ENCODE measurements around the gene KLHL29. TPM values are rescaled to one million over a fixed set of nuclear protein-coding genes. Genes with fewer than 3 reads are reported as not detected.

The KLHL29 gene
- total RNA-seq, 4 donors from 2014 or later, result 7.6 to 15.3 (median 8.4) TPM

DNA sequence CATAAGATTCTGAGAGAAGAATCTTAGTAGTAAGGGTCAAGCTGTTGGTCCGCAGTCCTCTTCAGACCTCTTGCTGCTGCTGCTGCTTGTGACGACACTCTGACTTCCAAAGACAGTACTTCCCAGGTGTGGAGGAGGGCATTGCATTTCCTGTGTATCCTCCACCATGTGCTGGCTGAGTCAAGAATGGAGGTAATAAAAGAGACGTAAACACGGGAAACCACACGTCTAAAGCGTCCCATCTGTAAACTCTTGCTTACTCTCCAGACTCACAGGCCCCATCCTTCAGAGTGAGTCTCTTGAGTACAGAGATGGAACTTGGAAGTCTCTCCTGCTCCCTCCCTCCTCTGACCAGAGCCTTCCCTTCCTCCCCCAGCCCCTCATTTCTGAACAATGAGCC lies 25.6 kb downstream of the KLHL29 start:
- TF ChIP-seq, protein P1, sequence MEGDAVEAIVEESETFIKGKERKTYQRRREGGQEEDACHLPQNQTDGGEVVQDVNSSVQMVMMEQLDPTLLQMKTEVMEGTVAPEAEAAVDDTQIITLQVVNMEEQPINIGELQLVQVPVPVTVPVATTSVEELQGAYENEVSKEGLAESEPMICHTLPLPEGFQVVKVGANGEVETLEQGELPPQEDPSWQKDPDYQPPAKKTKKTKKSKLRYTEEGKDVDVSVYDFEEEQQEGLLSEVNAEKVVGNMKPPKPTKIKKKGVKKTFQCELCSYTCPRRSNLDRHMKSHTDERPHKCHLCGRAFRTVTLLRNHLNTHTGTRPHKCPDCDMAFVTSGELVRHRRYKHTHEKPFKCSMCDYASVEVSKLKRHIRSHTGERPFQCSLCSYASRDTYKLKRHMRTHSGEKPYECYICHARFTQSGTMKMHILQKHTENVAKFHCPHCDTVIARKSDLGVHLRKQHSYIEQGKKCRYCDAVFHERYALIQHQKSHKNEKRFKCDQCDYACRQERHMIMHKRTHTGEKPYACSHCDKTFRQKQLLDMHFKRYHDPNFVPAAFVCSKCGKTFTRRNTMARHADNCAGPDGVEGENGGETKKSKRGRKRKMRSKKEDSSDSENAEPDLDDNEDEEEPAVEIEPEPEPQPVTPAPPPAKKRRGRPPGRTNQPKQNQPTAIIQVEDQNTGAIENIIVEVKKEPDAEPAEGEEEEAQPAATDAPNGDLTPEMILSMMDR (IDR thresholded peaks at IDR 0.05; ENCODE audit: low read depth), result no peak

DNA sequence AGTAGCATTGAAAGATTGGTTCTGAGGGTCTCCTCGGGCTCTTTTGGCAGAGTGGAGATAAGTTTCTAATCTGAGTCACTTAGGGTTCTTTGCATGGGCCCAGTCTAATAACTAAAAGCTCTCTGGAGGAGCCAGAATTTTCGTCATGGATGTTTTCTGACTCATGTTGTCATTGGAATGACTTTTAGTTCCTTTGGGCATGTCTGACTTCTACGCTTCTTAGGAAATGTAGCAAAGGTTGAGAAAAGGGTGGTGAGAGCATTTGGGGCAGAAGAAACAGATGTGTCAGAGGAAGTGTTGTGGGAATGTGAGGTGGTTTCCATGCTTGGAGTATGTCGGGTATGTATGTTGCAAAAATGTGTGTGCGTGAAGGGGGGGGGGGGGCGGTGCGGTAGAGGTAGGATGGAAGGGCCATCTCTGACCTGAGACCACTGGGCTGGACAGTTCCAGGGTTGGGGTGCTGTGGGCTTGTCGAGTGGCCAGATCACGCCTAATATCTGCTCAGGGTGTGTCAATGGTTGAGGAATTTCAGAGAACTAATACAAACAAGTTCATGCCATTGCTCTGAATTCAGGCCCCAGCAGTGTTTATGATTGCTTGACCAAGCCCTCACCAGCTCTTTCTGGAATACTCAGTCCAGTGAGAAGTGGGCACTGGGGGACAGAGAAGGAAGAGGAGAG lies 26.9 kb downstream of the KLHL29 start:
- TF ChIP-seq, protein P1 (IDR thresholded peaks at IDR 0.05; ENCODE audit: low read depth), result no peak

DNA sequence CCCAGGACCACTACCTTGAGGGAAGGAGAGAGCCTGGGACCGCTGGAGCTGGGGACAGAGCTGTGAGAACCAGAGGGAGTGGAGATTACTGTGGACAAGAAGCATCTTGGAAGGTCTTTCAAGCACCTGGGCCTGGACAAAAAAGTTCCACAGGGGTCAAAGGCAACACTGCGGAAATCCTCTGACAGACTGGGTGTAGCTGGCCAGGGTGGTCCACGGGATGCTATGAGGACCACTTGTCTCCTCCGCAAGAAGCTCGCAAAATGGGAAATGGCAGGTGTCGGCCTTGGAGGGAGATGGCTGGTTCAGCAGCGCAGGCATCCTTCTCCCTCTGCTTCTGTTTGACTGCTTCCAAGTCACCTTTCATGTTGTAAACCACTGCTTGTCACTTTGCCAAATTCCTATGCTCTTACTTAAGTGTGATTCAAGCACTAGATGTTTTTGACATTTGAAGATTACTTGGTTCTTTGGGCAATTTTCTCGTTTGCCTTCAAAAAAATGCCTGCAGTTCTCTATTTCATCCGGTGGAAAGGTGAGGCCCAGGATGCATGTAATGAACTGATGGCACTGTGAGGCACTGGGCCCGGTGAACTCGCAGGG lies 27.7 kb downstream of the KLHL29 start:
- TF ChIP-seq, protein P1 (IDR thresholded peaks at IDR 0.05; ENCODE audit: low read depth), result no peak

DNA sequence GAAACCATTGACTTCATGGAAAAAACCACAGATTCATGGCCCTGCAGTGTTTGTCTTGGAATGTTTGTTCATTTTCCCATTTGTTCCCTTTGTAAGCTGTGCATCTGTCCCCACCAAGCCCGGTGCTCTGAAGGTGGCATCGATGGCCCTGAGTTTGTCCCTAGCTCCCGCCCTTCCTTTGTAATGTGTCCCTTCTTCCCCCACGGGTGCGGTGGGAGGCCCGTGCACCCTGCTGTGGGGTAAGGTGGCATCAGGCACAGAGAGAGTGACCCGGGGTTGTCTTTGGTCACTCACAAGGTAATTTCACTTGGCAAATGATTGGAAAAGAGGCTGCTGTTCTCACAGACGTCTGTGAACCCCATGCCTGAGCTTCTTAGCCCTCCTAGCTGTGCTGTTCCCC lies 28.7 kb downstream of the KLHL29 start:
- TF ChIP-seq, protein P1 (IDR thresholded peaks at IDR 0.05; ENCODE audit: low read depth), result no peak

DNA sequence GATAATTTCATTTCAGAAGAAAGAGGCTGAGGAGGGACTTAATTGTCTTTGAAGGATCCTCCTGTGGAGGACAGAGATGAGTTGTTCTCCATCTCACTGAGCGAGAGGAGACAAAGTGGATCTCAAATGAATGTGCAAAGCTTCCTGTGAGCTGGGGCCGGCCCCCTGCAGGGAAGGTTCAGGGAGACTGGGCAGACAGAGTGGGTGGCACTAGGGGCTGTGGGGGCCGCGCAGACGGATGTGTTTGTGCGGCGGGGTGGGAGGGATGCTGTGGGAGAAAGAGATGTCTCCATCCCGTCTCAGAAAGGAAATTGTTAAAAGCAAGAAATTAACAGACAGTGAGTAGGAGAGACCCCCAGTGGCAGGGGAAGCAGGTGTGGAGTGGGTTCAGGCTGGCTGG lies 29.1 kb downstream of the KLHL29 start:
- TF ChIP-seq, protein P1 (IDR thresholded peaks at IDR 0.05; ENCODE audit: low read depth), result no peak

DNA sequence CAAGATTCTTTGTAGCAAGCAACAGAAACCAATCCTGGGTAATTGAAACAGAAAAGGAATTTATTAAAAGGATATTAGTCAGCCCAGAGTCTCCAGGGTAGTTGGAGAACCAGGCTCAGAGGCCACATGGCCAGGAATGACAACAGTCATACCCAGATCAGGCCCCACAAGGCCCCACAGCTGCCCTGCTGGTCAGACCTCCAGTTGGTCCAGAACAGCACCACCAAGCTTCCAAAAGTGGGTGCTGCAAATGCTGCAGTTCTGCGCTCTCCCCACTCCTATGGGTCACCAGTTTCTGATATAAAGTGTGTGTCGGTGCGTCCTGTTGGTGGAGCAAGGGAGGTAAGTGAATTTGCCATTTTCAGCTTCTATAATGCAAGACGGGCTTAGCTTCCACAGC lies 29.9 kb downstream of the KLHL29 start:
- TF ChIP-seq, protein P1 (IDR thresholded peaks at IDR 0.05; ENCODE audit: low read depth), result no peak

DNA sequence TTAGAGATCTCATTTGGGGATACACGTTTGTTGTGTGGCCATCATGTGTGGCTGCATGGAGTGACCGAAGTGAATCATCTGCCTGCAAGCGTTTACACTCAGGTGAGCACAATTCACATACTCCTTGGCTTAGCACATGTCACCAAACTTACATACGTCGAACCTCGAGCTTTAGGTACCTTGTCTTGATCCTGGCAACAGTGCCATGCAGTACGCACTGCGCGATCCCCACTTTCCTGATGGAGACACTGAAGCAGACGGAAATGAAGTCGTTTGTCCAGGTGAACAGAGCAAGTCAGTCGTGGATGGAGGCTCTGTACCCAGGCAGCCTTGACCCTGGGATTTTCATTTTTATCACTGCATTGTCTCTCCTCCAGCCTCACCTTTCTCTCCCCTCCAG lies 32.3 kb downstream of the KLHL29 start:
- TF ChIP-seq, protein P1 (IDR thresholded peaks at IDR 0.05; ENCODE audit: low read depth), result no peak
